ES-I3 (cell line): ENCODE results near the gene SFN.

ENCODE experiments used
- H3K36me3 ChIP-seq: 2 replicates; pipeline ENCODE4 v1.6.1; 2013; ENCODE audit warnings: mild to moderate bottlenecking, low read length, control low read depth, moderate library complexity; ENCODE audit not compliant: insufficient read depth
- H3K4me1 ChIP-seq: 2 replicates; pipeline ENCODE4 v1.6.1; 2013; ENCODE audit warnings: mild to moderate bottlenecking, control low read depth, low read length; ENCODE audit not compliant: insufficient read depth
- H3K9ac ChIP-seq: 2 replicates; pipeline ENCODE4 v1.6.1; 2013; ENCODE audit warnings: low read depth, mild to moderate bottlenecking, low read length, moderate library complexity
- H3K9me3 ChIP-seq: 2 replicates; pipeline ENCODE4 v1.6.1; 2013; ENCODE audit warnings: mild to moderate bottlenecking, low read length, moderate library complexity; ENCODE audit not compliant: control insufficient read depth, insufficient read depth

Gene SFN

GRCh38 chr1:26852701-26853100, 10.2 kb upstream of the SFN start:
- Histone ChIP-seq H3K9ac (no peak overlapping the region), H3K36me3 (no peaks in the 10 kb centered on the region; the same call in 1 of the 2 replicates), H3K4me1 (peaks cover 6% of the 10 kb centered on the region; the same call in 1 of the 2 replicates), H3K9me3 (no peaks in the 10 kb centered on the region)

- Histone ChIP-seq H3K9me3 (no peaks in the 10 kb centered on the region), H3K36me3 (no peaks in the 10 kb centered on the region; the same call in 1 of the 2 replicates), H3K9ac (no peak overlapping the region), H3K4me1 (peaks cover 6% of the 10 kb centered on the region; the same call in 1 of the 2 replicates)
Observed at GRCh38 chr1:26853156-26853555, 9.8 kb upstream of the SFN start.

GRCh38 chr1:26853600-26853999, 9.3 kb upstream of the SFN start:
- H3K9ac ChIP-seq = no peak overlapping the region
- no peaks in the 10 kb centered on the region; the same call in 1 of the 2 replicates for H3K36me3 ChIP-seq
- no peaks in the 10 kb centered on the region for H3K9me3 ChIP-seq
- H3K4me1 ChIP-seq = peaks cover 6% of the 10 kb centered on the region; the same call in 1 of the 2 replicates

GRCh38 chr1:26854906-26855305, 8.0 kb upstream of the SFN start:
- Histone ChIP-seq H3K9ac (no peak overlapping the region), H3K36me3 (no peaks in the 10 kb centered on the region; the same call in 1 of the 2 replicates), H3K9me3 (no peaks in the 10 kb centered on the region), H3K4me1 (peaks cover 6% of the 10 kb centered on the region; the same call in 1 of the 2 replicates)

- peaks cover 6% of the 10 kb centered on the region; the same call in 1 of the 2 replicates for H3K4me1 ChIP-seq
- H3K9me3 ChIP-seq = no peaks in the 10 kb centered on the region
- no peak overlapping the region for H3K9ac ChIP-seq
- H3K36me3 ChIP-seq = no peaks in the 10 kb centered on the region; the same call in 1 of the 2 replicates
Observed at GRCh38 chr1:26855636-26856035, 7.3 kb upstream of the SFN start.

GRCh38 chr1:26856181-26856580, 6.8 kb upstream of the SFN start:
- no peaks in the 10 kb centered on the region; the same call in 1 of the 2 replicates for H3K36me3 ChIP-seq
- no peaks in the 10 kb centered on the region for H3K9me3 ChIP-seq
- H3K9ac ChIP-seq = no peak overlapping the region
- H3K4me1 ChIP-seq = peaks cover 8% of the 10 kb centered on the region; the same call in 1 of the 2 replicates

GRCh38 chr1:26856604-26857469, 6.1 kb upstream of the SFN start:
- Histone ChIP-seq H3K9me3 (no peaks in the 10 kb centered on the region), H3K36me3 (no peaks in the 10 kb centered on the region; the same call in 1 of the 2 replicates), H3K4me1 (peaks cover 14% of the 10 kb centered on the region), H3K9ac (no peak overlapping the region)

- Histone ChIP-seq H3K9ac (no peak overlapping the region), H3K36me3 (no peaks in the 10 kb centered on the region), H3K9me3 (no peaks in the 10 kb centered on the region), H3K4me1 (peaks cover 20% of the 10 kb centered on the region)
Observed at GRCh38 chr1:26857473-26858060, 5.4 kb upstream of the SFN start.

GRCh38 chr1:26858160-26858559, 4.8 kb upstream of the SFN start:
- no peaks in the 10 kb centered on the region for H3K36me3 ChIP-seq
- no peaks in the 10 kb centered on the region for H3K9me3 ChIP-seq
- no peak overlapping the region for H3K9ac ChIP-seq
- peaks cover 17% of the 10 kb centered on the region for H3K4me1 ChIP-seq

- H3K36me3 ChIP-seq = no peaks in the 10 kb centered on the region
- no peak overlapping the region for H3K9ac ChIP-seq
- H3K9me3 ChIP-seq = no peaks in the 10 kb centered on the region
- peaks cover 17% of the 10 kb centered on the region for H3K4me1 ChIP-seq
Observed at GRCh38 chr1:26858891-26859640, 3.9 kb upstream of the SFN start.

GRCh38 chr1:26861286-26861701, 1.7 kb upstream of the SFN start:
- Histone ChIP-seq H3K9me3 (no peaks in the 10 kb centered on the region), H3K36me3 (no peaks in the 10 kb centered on the region), H3K4me1 (peaks cover 17% of the 10 kb centered on the region), H3K9ac (no peak overlapping the region)

- Histone ChIP-seq H3K9ac (no peak overlapping the region), H3K4me1 (peaks cover 17% of the 10 kb centered on the region), H3K36me3 (no peaks in the 10 kb centered on the region), H3K9me3 (no peaks in the 10 kb centered on the region)
Observed at GRCh38 chr1:26861889-26862378, 1.0 kb upstream of the SFN start.

GRCh38 chr1:26863685-26864077, 732 bp downstream of the SFN start:
- H3K9me3 ChIP-seq = no peaks in the 10 kb centered on the region
- no peaks in the 10 kb centered on the region for H3K36me3 ChIP-seq
- peak overlapping the region; percentile 82 for H3K9ac ChIP-seq
- peaks cover 23% of the 10 kb centered on the region for H3K4me1 ChIP-seq
